Kidney tubule cell (primary cell): ENCODE results near the gene NPIPB8.
"Not testable (repeated sequence)": the region's sequence is repeated elsewhere in the genome, so short reads cannot be mapped to it uniquely, and the experiment has no call there.

Source experiments
- DNase-seq: peaks from one replicate; pipeline ENCODE4 v3.0.0-alpha.2; 2018; ENCODE audit warnings: low spot score

The NPIPB8 gene

DNA sequence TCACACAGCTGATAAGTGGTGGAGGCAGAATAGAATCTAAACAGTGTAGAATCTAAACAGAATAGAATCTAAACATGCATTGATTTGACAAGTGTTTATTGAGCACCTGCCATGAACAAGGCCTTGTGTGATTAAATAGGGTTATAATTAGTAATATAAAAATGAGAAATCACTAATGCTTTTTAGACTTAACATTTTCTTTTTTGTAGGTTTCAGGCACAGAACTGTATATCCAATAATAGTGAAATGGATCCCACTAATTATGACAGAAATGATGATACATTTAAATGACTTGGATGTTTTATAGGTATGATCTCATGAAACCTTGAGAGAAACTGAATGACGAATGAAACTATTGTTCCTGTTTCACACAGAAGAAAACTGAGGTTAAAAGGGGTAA, at the start of gene NPIPB8:
Gene NPIPB8, plus strand, starts transcription at position 301 of the 400 bp plus-strand sequence. CDS start 296 bp downstream, outside the sequence.
- DNase-seq = not testable (repeated sequence)

DNA sequence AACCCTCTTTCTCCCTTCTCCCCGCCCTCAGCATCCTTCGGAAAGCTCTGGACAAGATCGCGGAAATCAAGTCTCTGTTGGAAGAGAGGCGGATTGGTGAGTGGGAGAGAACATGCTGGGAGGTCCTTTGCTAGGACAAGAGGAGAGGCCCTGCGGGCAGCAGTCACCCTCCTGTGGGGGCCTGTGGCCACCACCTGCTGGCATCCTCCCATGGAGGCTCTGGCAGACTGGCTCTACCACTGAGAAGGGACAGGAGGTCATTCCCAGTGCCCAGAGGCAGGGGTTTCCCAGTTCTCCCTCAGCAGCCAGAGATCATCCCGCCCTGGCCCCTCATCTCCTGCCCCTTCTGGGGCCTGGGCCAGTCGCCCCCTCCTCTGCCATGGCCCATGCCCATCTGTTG, 48.8 kb upstream of the NPIPB8 start:
- DNase-seq = no peak

DNA sequence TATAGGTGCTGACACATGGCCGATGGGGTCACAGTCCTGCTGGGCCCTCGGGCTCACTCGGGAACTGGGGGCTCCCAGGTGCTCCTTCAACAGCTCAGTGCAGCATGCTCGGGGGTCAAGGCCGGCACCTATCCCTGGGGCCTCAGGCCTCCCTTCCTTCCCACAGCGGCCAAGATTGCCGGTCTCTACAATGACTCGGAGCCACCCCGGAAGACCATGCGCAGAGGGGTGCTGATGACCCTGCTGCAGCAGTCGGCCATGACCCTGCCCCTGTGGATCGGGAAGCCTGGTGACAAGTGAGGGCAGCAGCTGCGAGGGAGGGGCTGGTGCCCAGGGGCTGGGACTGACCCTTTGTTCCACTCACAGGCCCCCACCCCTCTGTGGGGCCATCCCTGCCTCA, 47.9 kb upstream of the NPIPB8 start:
- DNase-seq = no peak

DNA sequence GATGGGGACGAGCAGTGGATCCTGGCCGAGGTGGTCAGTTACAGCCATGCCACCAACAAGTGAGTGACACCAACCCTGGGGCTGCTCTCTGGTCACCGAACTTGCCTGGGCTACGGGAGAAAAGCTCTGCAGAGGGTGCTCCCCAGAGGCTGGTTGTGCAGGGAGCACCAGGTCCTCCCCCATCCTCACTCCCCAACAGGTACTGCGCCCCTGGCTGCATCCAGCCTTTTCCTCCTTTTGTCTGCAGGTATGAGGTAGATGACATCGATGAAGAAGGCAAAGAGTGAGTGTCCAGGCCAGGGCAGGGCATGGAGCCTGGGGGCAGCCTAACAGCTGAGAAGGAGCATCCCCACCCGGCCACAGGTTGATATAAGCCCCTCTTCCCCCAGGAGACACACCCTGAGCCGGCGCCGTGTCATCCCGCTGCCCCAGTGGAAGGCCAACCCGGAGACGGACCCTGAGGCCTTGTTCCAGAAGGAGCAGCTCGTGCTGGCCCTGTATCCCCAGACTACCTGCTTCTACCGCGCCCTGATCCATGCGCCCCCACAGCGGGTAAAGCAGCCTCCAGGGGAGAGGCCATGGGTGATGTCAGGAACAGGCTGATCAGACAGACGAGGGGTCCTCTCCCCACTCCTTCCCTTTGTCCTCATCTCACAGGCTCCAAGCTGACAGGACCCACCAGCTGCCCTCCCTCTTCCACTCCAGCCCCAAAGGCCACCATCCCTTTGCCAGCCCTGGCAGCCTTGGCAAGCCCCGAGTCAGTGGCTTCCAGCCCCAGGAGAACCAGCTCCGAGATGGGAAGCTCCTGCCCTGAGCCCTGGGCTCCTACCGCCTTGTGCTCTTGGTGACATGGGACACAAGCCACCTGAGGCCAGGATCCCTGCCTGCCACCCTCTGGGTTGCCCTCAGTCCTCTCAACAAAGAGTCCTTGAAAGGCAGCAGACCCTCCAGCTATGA, 47.2 kb upstream of the NPIPB8 start:
- no peak for DNase-seq

- DNase-seq = no peak
Observed at GRCh38 chr16:28591355-28591754, 46.5 kb upstream of the NPIPB8 start.

- DNase-seq = no peak
Observed at GRCh38 chr16:28592511-28592910, 45.4 kb upstream of the NPIPB8 start.

DNA sequence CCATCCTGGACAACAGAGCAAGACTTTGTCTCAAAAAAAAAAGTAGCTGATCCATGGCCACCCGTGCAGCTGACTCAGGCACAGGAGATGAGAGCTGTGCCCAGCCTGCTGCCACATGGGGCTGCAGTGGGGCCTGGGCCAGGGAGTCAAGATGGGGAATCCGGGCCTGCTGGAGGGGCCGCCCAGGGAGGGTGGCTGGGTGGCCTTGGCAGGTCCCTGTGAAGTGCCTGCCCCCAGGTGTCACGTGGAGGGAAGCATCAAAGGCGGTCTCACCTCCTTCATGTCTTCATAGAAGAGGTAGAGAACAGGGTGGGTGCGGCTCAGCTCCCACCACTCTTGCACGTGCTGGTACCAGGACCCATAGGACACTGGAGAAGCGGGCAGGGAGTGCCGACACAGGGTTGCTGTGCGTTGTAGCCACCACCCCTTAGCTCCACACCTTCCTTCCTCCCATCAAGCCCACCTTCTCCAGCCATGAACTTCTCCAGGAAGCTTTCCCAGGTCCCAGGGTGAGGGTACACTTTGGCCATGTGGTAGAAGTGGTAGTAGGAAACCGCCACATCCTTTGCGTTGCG, 44.8 kb upstream of the NPIPB8 start:
- DNase-seq = no peak

- DNase-seq = not testable (repeated sequence)
Observed at GRCh38 chr16:28595451-28595850, 42.4 kb upstream of the NPIPB8 start.

- DNase-seq = no peak
Observed at GRCh38 chr16:28596115-28596630, 41.7 kb upstream of the NPIPB8 start.

GRCh38 chr16:28596840-28597691, 40.8 kb upstream of the NPIPB8 start, which contains the start of gene SULT1A2:
SULT1A2 (minus strand) TSS chr16:28597050; CDS start chr16:28595930, 1,120 bp downstream.
- DNase-seq = peak; percentile 84

GRCh38 chr16:28597692-28598261, 40.1 kb upstream of the NPIPB8 start:
- DNase-seq = no peak

DNA sequence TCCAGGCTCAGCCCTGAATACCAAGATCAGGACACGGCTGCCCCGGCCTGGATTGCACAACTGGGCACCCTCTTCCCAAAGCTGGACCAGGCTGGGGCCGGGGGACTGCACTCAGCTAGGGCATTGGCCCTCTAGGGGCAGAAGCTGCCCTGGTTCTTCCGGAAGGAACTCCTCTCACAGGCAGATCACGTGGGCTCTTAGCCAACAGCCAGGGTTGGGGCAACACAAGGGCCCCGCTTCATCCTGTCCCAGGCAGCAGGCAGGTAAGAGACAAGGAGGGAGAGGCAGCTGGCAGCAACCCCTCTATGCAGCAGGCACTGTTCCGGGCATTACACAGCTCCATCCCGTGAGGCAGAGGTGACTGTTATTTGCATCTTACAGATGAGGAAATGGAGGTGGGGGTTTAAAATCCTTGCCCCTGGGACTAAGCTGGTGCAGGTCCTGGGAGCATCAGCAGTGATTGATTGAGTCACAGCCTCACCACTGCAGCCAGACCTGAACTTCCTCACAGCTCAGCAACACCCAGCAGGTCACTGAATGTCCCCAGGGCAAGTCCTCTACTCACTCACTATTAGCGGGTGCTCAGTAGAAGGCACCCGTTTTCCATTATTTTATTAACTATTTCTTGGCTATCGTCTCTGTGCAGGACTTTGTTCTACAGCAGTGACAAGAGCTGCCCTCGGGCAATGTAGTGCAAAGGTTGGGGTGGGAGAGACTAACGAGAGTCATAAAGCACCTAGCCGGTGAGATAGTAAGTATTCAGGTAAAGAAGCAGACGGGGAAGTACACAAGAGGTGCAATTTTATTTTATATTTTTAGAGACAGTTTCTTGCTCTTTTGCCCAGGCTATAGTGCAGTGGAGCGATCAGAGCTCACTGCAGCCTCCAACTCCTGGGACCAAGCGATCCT, 38.2 kb upstream of the NPIPB8 start:
- DNase-seq = not testable (repeated sequence)

DNA sequence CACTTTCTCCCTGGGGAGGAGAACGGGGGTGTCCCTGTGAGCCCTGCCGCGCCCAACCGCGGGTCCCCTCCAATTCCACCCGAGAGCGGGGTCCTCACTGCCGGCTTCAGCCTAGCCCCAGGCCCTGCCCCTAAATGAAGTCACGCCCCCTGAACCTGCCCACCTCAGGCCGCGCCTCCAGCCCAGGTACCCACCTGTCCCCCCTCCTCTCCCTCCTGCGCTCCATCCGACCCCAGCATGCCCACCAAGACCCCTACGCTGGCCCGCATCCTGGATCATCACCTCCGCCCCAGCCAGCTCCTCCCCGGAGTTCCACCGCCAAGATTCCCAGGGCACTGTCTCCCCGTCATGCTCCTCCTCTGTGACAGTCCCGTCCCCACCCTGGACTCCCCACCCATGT, 36.9 kb upstream of the NPIPB8 start:
- DNase-seq = not testable (repeated sequence)

DNA sequence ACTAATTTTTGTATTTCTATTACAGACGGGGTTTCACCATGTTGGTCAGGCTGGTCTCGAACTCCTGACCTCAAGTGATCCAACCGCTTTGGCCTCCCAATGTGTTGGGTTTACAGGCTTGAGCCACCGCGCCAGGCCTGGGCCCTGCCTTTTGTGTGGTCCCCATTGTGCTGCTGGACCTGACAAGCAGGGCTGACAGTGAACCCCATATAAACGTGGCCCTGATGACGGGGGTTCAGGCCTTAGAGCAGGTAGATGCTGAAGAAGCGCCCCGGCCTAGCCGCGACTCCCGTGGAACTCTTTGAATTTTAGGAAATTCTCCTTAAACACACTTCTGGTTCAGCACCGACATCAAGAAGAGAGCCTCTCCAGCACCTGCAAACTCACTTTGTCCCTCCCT, 36.3 kb upstream of the NPIPB8 start:
- DNase-seq = not testable (repeated sequence)

GRCh38 chr16:28602062-28602461, 35.8 kb upstream of the NPIPB8 start:
- not testable (repeated sequence) for DNase-seq

DNA sequence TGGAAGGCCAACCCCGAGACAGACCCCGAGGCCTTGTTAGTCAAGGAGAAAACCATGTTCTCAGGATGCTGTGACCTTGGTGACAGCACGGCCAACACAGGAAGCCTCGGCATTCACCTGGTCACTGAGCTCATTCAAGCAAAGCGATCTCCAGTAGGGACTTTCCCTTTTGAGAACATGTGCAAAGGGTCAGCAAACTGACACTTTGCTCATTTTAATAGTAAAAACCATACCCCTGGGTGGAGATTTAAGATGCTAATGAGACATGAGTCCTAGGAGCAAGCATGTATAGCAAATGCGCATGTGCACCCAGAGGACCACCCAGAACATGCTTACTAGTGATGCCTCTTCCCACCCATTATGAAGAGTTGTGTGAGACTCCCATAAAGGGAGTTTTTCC, 35.3 kb upstream of the NPIPB8 start:
- DNase-seq = peak; percentile 52

DNA sequence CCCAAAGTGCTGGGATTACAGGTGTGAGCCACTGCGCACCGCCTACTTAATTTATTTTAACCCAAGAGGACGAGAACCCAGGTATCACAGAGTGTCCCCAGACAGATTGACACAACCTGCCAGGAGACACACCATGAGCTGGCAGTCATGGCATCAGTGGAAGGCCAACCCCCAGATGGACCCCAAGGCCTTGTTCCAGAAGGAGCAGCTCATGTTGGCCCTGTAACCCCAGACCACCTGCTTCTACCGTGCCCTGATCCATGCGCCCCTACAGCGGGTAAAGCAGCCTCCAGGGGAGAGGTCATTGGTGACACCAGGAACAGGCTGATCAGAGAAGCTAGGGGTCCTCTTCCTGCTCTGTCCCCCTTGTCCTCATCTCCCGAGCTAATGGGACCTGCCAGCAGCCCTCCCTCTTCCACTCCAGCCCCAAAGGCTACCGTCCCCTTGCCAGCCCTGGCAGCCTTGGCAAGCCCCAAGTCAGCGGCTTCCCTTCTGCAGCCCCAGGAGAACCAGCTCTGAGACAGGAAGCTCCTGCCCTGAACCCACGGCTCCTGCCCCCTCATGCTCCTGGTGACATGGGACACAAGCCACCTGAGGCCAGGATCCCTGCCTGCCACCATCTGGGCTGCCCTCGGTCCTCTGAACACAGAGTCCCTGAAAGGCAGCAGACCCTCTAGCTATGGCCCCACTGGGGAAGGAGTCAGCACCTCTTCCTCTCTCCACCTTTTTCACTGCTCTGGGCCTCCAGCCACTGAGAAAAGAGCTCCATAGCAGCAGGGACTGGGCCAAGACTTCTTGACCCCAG, 34.3 kb upstream of the NPIPB8 start:
- no peak for DNase-seq

GRCh38 chr16:28604186-28604565, 33.7 kb upstream of the NPIPB8 start:
- no peak for DNase-seq

DNA sequence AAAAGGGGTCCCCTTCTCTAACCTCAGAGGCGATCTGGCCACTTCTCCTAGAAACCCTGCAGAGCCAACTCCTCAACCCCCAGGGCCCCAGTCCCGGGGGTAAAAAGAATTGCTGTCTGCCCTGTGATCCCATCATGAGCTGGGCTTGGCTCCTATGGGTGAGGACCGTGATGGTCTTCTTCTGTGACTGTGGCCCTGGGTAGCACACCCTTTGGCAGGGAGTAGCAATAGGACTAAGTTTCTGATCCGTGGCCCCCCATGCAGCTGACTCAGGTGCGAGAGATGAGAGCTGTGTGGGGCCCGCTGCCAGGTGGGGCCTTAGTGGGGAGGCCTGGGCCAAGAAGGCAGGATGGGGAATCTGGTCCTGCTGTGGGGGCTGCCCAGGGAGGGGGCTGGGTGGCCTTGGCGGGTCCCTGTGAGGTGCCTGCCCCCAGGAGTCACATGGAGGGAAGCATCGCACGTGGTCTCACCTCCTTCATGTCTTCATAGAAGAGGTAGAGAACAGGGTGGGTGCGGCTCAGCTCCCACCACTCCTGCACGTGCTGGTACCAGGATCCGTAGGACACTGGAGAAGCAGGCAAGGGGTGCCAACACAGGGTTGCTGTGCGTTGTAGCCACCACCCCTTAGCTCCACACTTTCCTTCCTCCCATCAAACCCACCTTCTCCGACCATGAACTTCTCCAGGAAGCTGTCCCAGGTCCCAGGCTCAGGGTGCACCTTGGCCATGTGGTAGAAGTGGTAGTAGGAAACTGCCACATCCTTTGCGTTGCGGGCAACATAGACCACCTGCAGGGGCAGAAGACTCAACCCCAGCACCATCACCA, 31.4 kb upstream of the NPIPB8 start:
- no peak for DNase-seq
